ENCODE data around the gene LY6G5C. TPM values are rescaled to one million over a fixed set of nuclear protein-coding genes. Genes with fewer than 3 reads are reported as not detected.

Gene LY6G5C
- total and polyA plus RNA-seq, 2 experiments from 2014 or later, result 2.1 TPM; not detected in 1

GRCh38 chr6:31629014-31629413 is 51.9 kb downstream of the LY6G5C start:
- no peak for DNase-seq (ENCODE audit: low spot score)
- H3K27me3 Mint-ChIP-seq (ENCODE audit: insufficient read depth, low read depth, poor library complexity), result peaks cover 13% of the 10 kb centered on the region
- H3K4me3 Mint-ChIP-seq, result no peak overlapping the region
- ATAC-seq, result no peak
- H3K9me2 ChIP-seq (ENCODE audit: insufficient read depth), result no peaks in the 10 kb centered on the region
- H3K4me1 ChIP-seq (ENCODE audit: insufficient read depth), result no peaks in the 10 kb centered on the region
- no peaks in the 10 kb centered on the region; the same call in 2 of the 3 replicates for H3K9me3 Mint-ChIP-seq
- no peak overlapping the region for H3K27ac ChIP-seq (ENCODE audit: low read depth)
- H3F3A ChIP-seq (replicated peaks; ENCODE audit: low read depth), result peaks cover 58% of the 10 kb centered on the region
- H3K4me1 Mint-ChIP-seq, result no peaks in the 10 kb centered on the region
- no peak overlapping the region for H3K4me2 ChIP-seq
- peaks cover 80% of the 10 kb centered on the region for H3K36me3 ChIP-seq (ENCODE audit: insufficient read depth)
- no peak overlapping the region for H3K4me3 ChIP-seq
- H3K27ac Mint-ChIP-seq, result no peak overlapping the region
- H2AFZ ChIP-seq, result no peak overlapping the region
- peaks cover 99% of the 10 kb centered on the region for H3K36me3 Mint-ChIP-seq (ENCODE audit: low read depth)
- H3K79me2 ChIP-seq (replicated peaks; ENCODE audit: insufficient read depth), result peaks cover 49% of the 10 kb centered on the region
- no peaks in the 10 kb centered on the region for H3K27me3 ChIP-seq (ENCODE audit: insufficient read depth)
- no peak for TF ChIP-seq STAT1 (IDR thresholded peaks at IDR 0.05; ENCODE audit: unreplicated experiment)
- no peak for TF ChIP-seq CREB1 (CRISPR knock-in tag; IDR thresholded peaks at IDR 0.05; ENCODE audit: low read depth)
- peaks cover 50% of the 10 kb centered on the region for H4K20me1 ChIP-seq (replicated peaks; ENCODE audit: insufficient read depth)

GRCh38 chr6:31627690-31628287 is 53.1 kb downstream of the LY6G5C start:
- DNase-seq (ENCODE audit: low spot score) (no peak), ATAC-seq (no peak)
- Mint-ChIP-seq H3K36me3 (ENCODE audit: low read depth) (peaks cover 99% of the 10 kb centered on the region), H3K4me1 (peaks cover under 1% of the 10 kb centered on the region; the same call in 2 of the 3 replicates), H3K4me3 (no peak overlapping the region; the same call in 2 of the 3 replicates), H3K27ac (no peak overlapping the region), H3K9me3 (no peaks in the 10 kb centered on the region; the same call in 2 of the 3 replicates), H3K27me3 (ENCODE audit: insufficient read depth, low read depth, poor library complexity) (peaks cover 13% of the 10 kb centered on the region)
- no peaks in the 10 kb centered on the region for H3K27me3 ChIP-seq (ENCODE audit: insufficient read depth)
- H3K36me3 ChIP-seq (ENCODE audit: insufficient read depth), result peaks cover 90% of the 10 kb centered on the region
- no peak overlapping the region for H3K4me2 ChIP-seq
- peaks cover 57% of the 10 kb centered on the region for H4K20me1 ChIP-seq (replicated peaks; ENCODE audit: insufficient read depth)
- H3F3A ChIP-seq (replicated peaks; ENCODE audit: low read depth), result peaks cover 51% of the 10 kb centered on the region
- peaks cover 2% of the 10 kb centered on the region; the same call in 1 of the 2 replicates for H3K4me1 ChIP-seq (ENCODE audit: insufficient read depth)
- no peak overlapping the region for H2AFZ ChIP-seq
- H3K79me2 ChIP-seq (replicated peaks; ENCODE audit: insufficient read depth), result peaks cover 61% of the 10 kb centered on the region
- no peak overlapping the region for H3K4me3 ChIP-seq
- H3K27ac ChIP-seq (ENCODE audit: low read depth), result no peak overlapping the region
- H3K9me2 ChIP-seq (ENCODE audit: insufficient read depth), result no peaks in the 10 kb centered on the region
- no peak for TF ChIP-seq ZNF462 (CRISPR knock-in tag; IDR thresholded peaks at IDR 0.05)
- TF ChIP-seq CREB1 (CRISPR knock-in tag; IDR thresholded peaks at IDR 0.05; ENCODE audit: low read depth), result no peak
- TF ChIP-seq ZNF114 (CRISPR knock-in tag; IDR thresholded peaks at IDR 0.05), result no peak
- no peak for TF ChIP-seq EZH2 (IDR thresholded peaks at IDR 0.05; ENCODE audit: low read depth, unreplicated experiment)
- TF ChIP-seq CTCF (conservative IDR thresholded peaks at IDR 0.05; ENCODE audit: low read depth in 2 of 2), result no peak
- no peak for TF ChIP-seq POLR2AphosphoS5 (IDR thresholded peaks at IDR 0.05; ENCODE audit: low read depth)
- no peak for TF ChIP-seq ZNF331 (CRISPR knock-in tag; IDR thresholded peaks at IDR 0.05; ENCODE audit: low read depth)
- TF ChIP-seq JUNB (IDR thresholded peaks at IDR 0.05; ENCODE audit: unreplicated experiment), result no peak
- TF ChIP-seq REST (IDR thresholded peaks at IDR 0.05; ENCODE audit: unreplicated experiment), result no peak

Data from GM23338 (cell line).